GM20000 (cell line): Measurements from ENCODE around the gene CNOT11.
"Not testable (repeated sequence)": the region's sequence is repeated elsewhere in the genome, so short reads cannot be mapped to it uniquely, and the experiment has no call there.

Source experiments
- DNase-seq: peaks from one replicate; pipeline ENCODE4 v3.0.0; 2012; ENCODE audit warnings: low spot score
- CTCF ChIP-seq: IDR thresholded peaks from 2 replicates; pipeline ENCODE4 v1.5.1; 2012; ENCODE audit warnings: mild to moderate bottlenecking, control low read depth; ENCODE audit errors: extremely low read depth, missing control alignments

Gene CNOT11

GRCh38 chr2:101230541-101231001 lies 22.1 kb upstream of the CNOT11 start:
- no peak for TF ChIP-seq CTCF
- DNase-seq: no peak

- no peak for DNase-seq
- no peak for TF ChIP-seq CTCF
These were observed 21.4 kb upstream of the CNOT11 start for GRCh38 chr2:101231240-101231639.

- DNase-seq: no peak
- no peak for TF ChIP-seq CTCF
These were observed 20.6 kb upstream of the CNOT11 start for GRCh38 chr2:101231937-101232730.

GRCh38 chr2:101232770-101233169 lies 19.9 kb upstream of the CNOT11 start:
- TF ChIP-seq CTCF: no peak

GRCh38 chr2:101234169-101234938 lies 18.3 kb upstream of the CNOT11 start:
- no peak for DNase-seq
- TF ChIP-seq CTCF: no peak

More at GRCh38 chr2:101232770-101233169, 19.9 kb upstream of the CNOT11 start:
- DNase-seq: no peak

- DNase-seq: not testable (repeated sequence)
These were observed 16.7 kb upstream of the CNOT11 start for GRCh38 chr2:101235956-101236355.

- DNase-seq: not testable (repeated sequence)
These were observed 14.7 kb upstream of the CNOT11 start for GRCh38 chr2:101237944-101238343.

- no peak for DNase-seq
- TF ChIP-seq CTCF: no peak
These were observed 13.5 kb upstream of the CNOT11 start for GRCh38 chr2:101238930-101239759.

- DNase-seq: not testable (repeated sequence)
These were observed 12.9 kb upstream of the CNOT11 start for GRCh38 chr2:101239760-101240118.
